NK-92 (cell line): Measurements from ENCODE around the gene HTR2C.

Experiments used
- DNase-seq: peaks from one replicate; lab custom pipeline; 2025; ENCODE audit not compliant: unreplicated experiment; lab: John Stamatoyannopoulos, UW

Gene HTR2C

GRCh38 chrX:114952696-114953095 is 368.8 kb downstream of the HTR2C start:
- DNase-seq = no peak
